Measurements from ENCODE around the gene ACTL10. TPM values are rescaled to one million over a fixed set of nuclear protein-coding genes. Genes with fewer than 3 reads are reported as not detected.

The ACTL10 gene
- total RNA-seq, 1 experiment from 2014 or later = 3.2 TPM

GRCh38 chr20:33684533-33685327 is 18.0 kb downstream of the ACTL10 start:
- no peak for DNase-seq (ENCODE audit: unreplicated experiment)
- intact Hi-C loops (cut with micrococcal nuclease) = loop anchor here (10.0 kb wide), 1 partner anchor 130 kb away; the partner anchor contains the start of gene CHMP4B
- Mint-ChIP-seq H3K4me1 (ENCODE audit: insufficient read depth, unreplicated experiment) (peaks cover 13% of the 10 kb centered on the region), H3K36me3 (ENCODE audit: insufficient read depth, unreplicated experiment) (peaks cover 4% of the 10 kb centered on the region), H3K27ac (ENCODE audit: low read depth, unreplicated experiment) (no peak overlapping the region), H3K9me3 (ENCODE audit: unreplicated experiment) (no peaks in the 10 kb centered on the region), H3K4me3 (ENCODE audit: unreplicated experiment) (peak overlapping the region; percentile 67), H3K27me3 (ENCODE audit: insufficient read depth, unreplicated experiment) (no peaks in the 10 kb centered on the region)
- ChIA-PET CTCF (interaction anchor here (0.6 to 7.2 kb wide), 9 partner anchors 11 to 445 kb away, joined by 3 to 53 read pairs (median 3); partner anchors contain the start of genes ACTL10 and EIF2S2), POLR2A (interaction anchor here (0.6 to 3.2 kb wide), 7 partner anchors 17 to 327 kb away, joined by 3 to 15 read pairs (median 4); partner anchors contain the start of genes ACTL10 and PXMP4)
- TF ChIP-seq CTCF (IDR thresholded peaks at IDR 0.05; ENCODE audit: unreplicated experiment) = no peak
- no TSS peak for BruUV-seq (replicated peaks)

GRCh38 chr20:33685328-33686099 is 18.8 kb downstream of the ACTL10 start:
- no peaks in the 10 kb centered on the region for H3K27me3 Mint-ChIP-seq (ENCODE audit: insufficient read depth, unreplicated experiment)
- intact Hi-C loops (cut with micrococcal nuclease) = loop anchor here (10.0 kb wide), 1 partner anchor 129 kb away; the partner anchor contains the start of gene CHMP4B
- H3K36me3 Mint-ChIP-seq (ENCODE audit: insufficient read depth, unreplicated experiment) = peaks cover 4% of the 10 kb centered on the region
- DNase-seq (ENCODE audit: unreplicated experiment) = peak; percentile 28
- H3K4me3 Mint-ChIP-seq (ENCODE audit: unreplicated experiment) = peak overlapping the region; percentile 67
- BruUV-seq (replicated peaks) = no TSS peak
- ChIA-PET CTCF (interaction anchor here (0.5 to 7.2 kb wide), 10 partner anchors 12 to 527 kb away, joined by 3 to 53 read pairs (median 3); partner anchors contain the start of gene ACTL10), POLR2A (interaction anchor here (0.6 to 3.2 kb wide), 7 partner anchors 18 to 326 kb away, joined by 3 to 15 read pairs (median 4); partner anchors contain the start of genes ACTL10 and PXMP4)
- peaks cover 13% of the 10 kb centered on the region for H3K4me1 Mint-ChIP-seq (ENCODE audit: insufficient read depth, unreplicated experiment)
- no peaks in the 10 kb centered on the region for H3K9me3 Mint-ChIP-seq (ENCODE audit: unreplicated experiment)
- no peak overlapping the region for H3K27ac Mint-ChIP-seq (ENCODE audit: low read depth, unreplicated experiment)
- TF ChIP-seq CTCF (IDR thresholded peaks at IDR 0.05; ENCODE audit: unreplicated experiment) = no peak

- ChIA-PET POLR2A (interaction anchor here (0.7 to 3.2 kb wide), 6 partner anchors 16 to 490 kb away, joined by 3 to 15 read pairs (median 4); partner anchors contain the start of genes ACTL10 and PXMP4), CTCF (interaction anchor here (2.2 to 7.2 kb wide), 2 partner anchors 18 to 34 kb away, joined by 7 to 53 read pairs; partner anchors contain the start of genes ACTL10 and PXMP4)
- no peaks in the 10 kb centered on the region for H3K9me3 Mint-ChIP-seq (ENCODE audit: unreplicated experiment)
- peaks cover 13% of the 10 kb centered on the region for H3K4me1 Mint-ChIP-seq (ENCODE audit: insufficient read depth, unreplicated experiment)
- TF ChIP-seq CTCF (IDR thresholded peaks at IDR 0.05; ENCODE audit: unreplicated experiment) = no peak
- H3K27me3 Mint-ChIP-seq (ENCODE audit: insufficient read depth, unreplicated experiment) = no peaks in the 10 kb centered on the region
- H3K4me3 Mint-ChIP-seq (ENCODE audit: unreplicated experiment) = peak within 1 kb of the TSS; percentile 72
- peak; percentile 92 for DNase-seq (ENCODE audit: unreplicated experiment)
- H3K27ac Mint-ChIP-seq (ENCODE audit: low read depth, unreplicated experiment) = no peak within 1 kb of the TSS
- intact Hi-C loops (cut with micrococcal nuclease) = loop anchor here (10.0 kb wide), 1 partner anchor 128 kb away; the partner anchor contains the start of gene CHMP4B
- H3K36me3 Mint-ChIP-seq (ENCODE audit: insufficient read depth, unreplicated experiment) = peaks cover 4% of the 10 kb centered on the region
- BruUV-seq (replicated peaks) = no TSS peak
Measured at GRCh38 chr20:33686100-33686983, 19.6 kb downstream of the ACTL10 start, which contains the start of gene E2F1. TSS of gene E2F1 (minus strand) at chr20:33686385. CDS start at chr20:33686264, 121 bp downstream.
